A673 (cell line): ENCODE data around the gene ERGIC1. TPM values are rescaled to one million over a fixed set of nuclear protein-coding genes. Genes with fewer than 3 reads are reported as not detected.

Source experiments
- BruUV-seq: library from RNA; stranded (reverse); fragments of 400-500 nt; replicated peaks from 2 replicates; lab custom pipeline; 2021; lab: Mats Ljungman, UMichigan
- CTCF ChIA-PET: fragments of 300-600 bp; sonication (Branson Sonifier 250); formaldehyde crosslinking; loops from one replicate; lab custom pipeline; 2022; ENCODE audit warnings: antibody characterized with exemption; lab: Charles Lee
- POLR2A ChIA-PET: fragments of 300-600 bp; sonication (Branson Sonifier 250); formaldehyde crosslinking; loops from one replicate; lab custom pipeline; 2022; ENCODE audit warnings: antibody characterized with exemption; ENCODE audit not compliant: low non-redundant PET; lab: Charles Lee
- DNase-seq: peaks from one replicate; pipeline ENCODE4 v3.0.0-alpha.2; 2015; ENCODE audit warnings: low spot score
- H3K27ac ChIP-seq: fragments of 200-600 bp; sonication (generic); 2 replicates; pipeline ENCODE4 v1.5.1; 2016; ENCODE audit warnings: mixed run types, low read depth, mild to moderate bottlenecking, mixed read lengths, antibody characterized with exemption, low read length; ENCODE audit not compliant: poor library complexity, severe bottlenecking
- H3K27me3 ChIP-seq: fragments of 200-600 bp; sonication (generic); replicated peaks from 2 replicates; pipeline ENCODE4 v1.6.1; 2017; ENCODE audit warnings: mixed run types, low read depth, mild to moderate bottlenecking, mixed read lengths, antibody characterized with exemption, low read length; ENCODE audit not compliant: insufficient read depth, poor library complexity
- H3K36me3 ChIP-seq: fragments of 200-600 bp; sonication (generic); 2 replicates; pipeline ENCODE4 v1.6.1; 2016; ENCODE audit warnings: mixed run types, mild to moderate bottlenecking, mixed read lengths, antibody characterized with exemption, low read length; ENCODE audit not compliant: insufficient read depth, poor library complexity, severe bottlenecking
- H3K4me1 ChIP-seq: fragments of 200-600 bp; sonication (generic); 2 replicates; pipeline ENCODE4 v1.6.1; 2017; ENCODE audit warnings: mixed run types, mild to moderate bottlenecking, mixed read lengths, antibody characterized with exemption, low read length; ENCODE audit not compliant: insufficient read depth, poor library complexity, severe bottlenecking
- H3K4me3 ChIP-seq: fragments of 200-600 bp; sonication (generic); 2 replicates; pipeline ENCODE4 v1.5.1; 2016; ENCODE audit warnings: low read depth, mixed run types, mild to moderate bottlenecking, mixed read lengths, low read length; ENCODE audit not compliant: poor library complexity, severe bottlenecking
- H3K9me3 ChIP-seq: fragments of 200-600 bp; sonication (generic); 2 replicates; pipeline ENCODE4 v1.6.1; 2016; ENCODE audit warnings: mixed run types, low read depth, mild to moderate bottlenecking, mixed read lengths, antibody characterized with exemption, low read length; ENCODE audit not compliant: poor library complexity, severe bottlenecking
- EZH2 ChIP-seq: fragments of 200-600 bp; sonication (generic); IDR thresholded peaks from 2 replicates; pipeline ENCODE4 v1.6.1; 2017; ENCODE audit warnings: borderline replicate concordance, low read depth, mild to moderate bottlenecking, mixed read lengths, antibody characterized with exemption, low read length; ENCODE audit not compliant: poor library complexity, severe bottlenecking
- intact Hi-C: fragments of 100-400 bp; cut with micrococcal nuclease; formaldehyde crosslinking; loops from one replicate; pipeline ENCODE4 v1.10.0; 2022; ENCODE audit not compliant: unreplicated experiment
- total RNA-seq: library from RNA; stranded (reverse); gene quantifications from 2 replicates; pipeline ENCODE4 v1.2.3, GENCODE V29; 2021
- TF ChIP-seq, protein P1 (sequence below): fragments of 300-800, 200-600 bp; sonication (generic); conservative IDR thresholded peaks from 2 replicates; pipeline ENCODE4 v1.5.1; 2017; ENCODE audit warnings: low read depth, mild to moderate bottlenecking, antibody characterized with exemption, low read length, moderate library complexity, mixed read lengths

The ERGIC1 gene
- total RNA-seq, 1 experiment from 2014 or later = 44.2 TPM

DNA sequence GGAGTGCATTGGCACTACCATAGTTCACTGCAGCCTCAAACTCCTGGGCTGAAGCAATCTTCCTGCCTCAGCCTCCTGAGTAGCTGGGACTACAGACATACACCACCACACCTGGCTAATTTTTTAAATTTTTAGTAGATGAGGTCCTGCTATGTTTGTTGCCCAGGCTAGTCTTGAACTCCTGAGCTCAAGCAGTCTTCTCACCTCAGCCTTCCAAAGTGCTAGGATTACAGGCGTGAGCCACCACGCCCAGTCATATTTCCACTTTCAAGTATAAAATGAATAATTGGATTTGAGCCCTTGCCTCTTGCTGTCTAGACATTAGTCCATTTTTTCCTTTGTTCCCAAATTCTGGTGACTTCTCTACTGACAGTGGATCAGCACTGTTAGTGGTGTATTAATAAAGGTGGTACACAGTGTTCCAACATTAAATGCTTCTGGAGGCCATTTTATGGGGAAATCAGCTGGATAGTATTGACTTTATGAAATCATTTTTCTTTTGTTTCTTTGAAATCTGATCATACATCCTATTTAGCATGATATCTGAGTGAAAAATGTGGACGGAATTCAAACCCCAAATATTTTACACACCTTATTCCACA is 165.4 kb downstream of the ERGIC1 start:
- no peak for DNase-seq
- intact Hi-C loops = no loop called here
- no peaks in the 10 kb centered on the region for H3K27me3 ChIP-seq
- ChIA-PET CTCF (no interaction called here), POLR2A (no interaction called here)
- no peak overlapping the region for H3K27ac ChIP-seq
- TF ChIP-seq, protein P1, sequence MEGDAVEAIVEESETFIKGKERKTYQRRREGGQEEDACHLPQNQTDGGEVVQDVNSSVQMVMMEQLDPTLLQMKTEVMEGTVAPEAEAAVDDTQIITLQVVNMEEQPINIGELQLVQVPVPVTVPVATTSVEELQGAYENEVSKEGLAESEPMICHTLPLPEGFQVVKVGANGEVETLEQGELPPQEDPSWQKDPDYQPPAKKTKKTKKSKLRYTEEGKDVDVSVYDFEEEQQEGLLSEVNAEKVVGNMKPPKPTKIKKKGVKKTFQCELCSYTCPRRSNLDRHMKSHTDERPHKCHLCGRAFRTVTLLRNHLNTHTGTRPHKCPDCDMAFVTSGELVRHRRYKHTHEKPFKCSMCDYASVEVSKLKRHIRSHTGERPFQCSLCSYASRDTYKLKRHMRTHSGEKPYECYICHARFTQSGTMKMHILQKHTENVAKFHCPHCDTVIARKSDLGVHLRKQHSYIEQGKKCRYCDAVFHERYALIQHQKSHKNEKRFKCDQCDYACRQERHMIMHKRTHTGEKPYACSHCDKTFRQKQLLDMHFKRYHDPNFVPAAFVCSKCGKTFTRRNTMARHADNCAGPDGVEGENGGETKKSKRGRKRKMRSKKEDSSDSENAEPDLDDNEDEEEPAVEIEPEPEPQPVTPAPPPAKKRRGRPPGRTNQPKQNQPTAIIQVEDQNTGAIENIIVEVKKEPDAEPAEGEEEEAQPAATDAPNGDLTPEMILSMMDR = no peak
- no peak for TF ChIP-seq EZH2
- no peak overlapping the region for H3K4me3 ChIP-seq
- H3K4me1 ChIP-seq = no peaks in the 10 kb centered on the region
- BruUV-seq = no TSS peak
- peaks cover 17% of the 10 kb centered on the region for H3K36me3 ChIP-seq
- H3K9me3 ChIP-seq = no peaks in the 10 kb centered on the region

DNA sequence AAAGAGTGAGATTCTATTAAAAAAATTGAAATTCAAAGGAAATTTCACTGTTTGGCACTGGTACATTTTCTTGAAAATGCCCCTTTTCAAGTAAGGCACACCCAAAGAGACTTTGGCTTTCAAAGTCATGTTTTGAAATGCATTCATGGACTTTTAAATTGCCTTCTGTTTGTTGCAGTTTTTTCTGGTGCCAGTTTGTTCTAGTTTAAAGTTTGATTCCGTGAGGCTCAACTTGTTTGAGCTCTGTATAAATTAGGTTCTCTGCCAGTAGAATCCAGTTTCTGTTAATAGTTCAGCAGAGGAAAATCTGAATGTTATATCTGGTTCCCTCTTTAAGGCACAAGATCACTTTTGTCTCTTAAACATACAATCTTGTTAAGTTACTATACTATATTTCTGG is 165.9 kb downstream of the ERGIC1 start:
- no peak overlapping the region for H3K4me3 ChIP-seq
- DNase-seq = no peak
- no TSS peak for BruUV-seq
- TF ChIP-seq EZH2 = no peak
- TF ChIP-seq, protein P1 = no peak
- ChIA-PET POLR2A (no interaction called here), CTCF (no interaction called here)
- no peak overlapping the region for H3K27ac ChIP-seq
- no peaks in the 10 kb centered on the region for H3K9me3 ChIP-seq
- H3K4me1 ChIP-seq = no peaks in the 10 kb centered on the region
- peaks cover 17% of the 10 kb centered on the region for H3K36me3 ChIP-seq
- no peaks in the 10 kb centered on the region for H3K27me3 ChIP-seq
- intact Hi-C loops = no loop called here

DNA sequence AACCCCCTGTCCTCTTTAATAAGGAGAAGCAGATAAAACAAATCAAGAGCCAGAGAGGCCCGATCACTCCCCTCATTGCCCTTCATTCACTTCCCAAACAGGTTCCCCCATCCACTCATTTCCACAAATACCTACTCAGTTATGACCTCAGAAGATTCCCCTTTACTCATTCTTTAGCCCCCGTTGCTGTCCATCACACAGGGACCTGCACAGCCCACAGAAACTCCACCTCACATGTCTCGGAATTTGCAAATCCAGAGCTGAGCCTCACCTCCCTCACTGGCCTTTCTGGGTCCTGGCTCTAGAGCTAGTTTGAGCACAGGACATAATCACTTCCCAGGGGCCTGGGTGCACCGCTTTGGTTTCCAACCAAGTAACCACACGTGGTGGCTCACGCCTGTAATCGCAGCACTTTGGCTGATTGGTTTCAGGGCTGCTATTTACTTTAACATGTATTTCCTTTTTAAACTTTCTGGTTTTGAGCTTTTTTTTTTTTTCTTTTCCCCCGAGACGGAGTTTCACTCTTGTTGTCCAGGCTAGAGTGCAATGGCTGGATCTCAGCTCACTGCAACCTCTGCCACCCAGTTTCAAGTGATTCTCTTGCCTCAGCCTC is 167.3 kb downstream of the ERGIC1 start:
- ChIA-PET CTCF (no interaction called here), POLR2A (no interaction called here)
- Histone ChIP-seq H3K27me3 (no peaks in the 10 kb centered on the region), H3K27ac (no peak overlapping the region), H3K4me3 (no peak overlapping the region), H3K9me3 (no peaks in the 10 kb centered on the region), H3K36me3 (peaks cover 12% of the 10 kb centered on the region), H3K4me1 (no peaks in the 10 kb centered on the region)
- no TSS peak for BruUV-seq
- intact Hi-C loops = no loop called here
- DNase-seq = no peak
- TF ChIP-seq EZH2 = no peak
- TF ChIP-seq, protein P1 = no peak

Other genes starting within 250 kb of the ERGIC1 start
- 5.1 and 5.7 TPM in 2 replicates for gene NEURL1B, start 193.0 kb upstream of the ERGIC1 start, total RNA-seq
- gene DUSP1, start 63.1 kb upstream of the ERGIC1 start, total RNA-seq = 11.3 and 13.1 TPM in 2 replicates
- 60.6 and 61.1 TPM in 2 replicates for gene RPL26L1, start 125.2 kb downstream of the ERGIC1 start, total RNA-seq
- gene ATP6V0E1, start 149.5 kb downstream of the ERGIC1 start, total RNA-seq = 106 and 148 TPM in 2 replicates
- gene CREBRF, start 222.1 kb downstream of the ERGIC1 start, total RNA-seq = 1.4 and 1.5 TPM in 2 replicates